SK-N-SH (cell line): ENCODE measurements around the gene INPP5A. TPM values are rescaled to one million over a fixed set of nuclear protein-coding genes. Genes with fewer than 3 reads are reported as not detected.

ENCODE experiments used
- CTCF ChIA-PET: fragments of 300-600, 350-600 bp; formaldehyde crosslinking; extraction: SDS; loops from one replicate; lab custom pipeline; 2021; lab: Yijun Ruan, JAX
- POLR2A ChIA-PET: fragments of 350-600 bp; sonication (Branson Sonifier 250); formaldehyde crosslinking; extraction: SDS; loops from one replicate; lab custom pipeline; 2020; ENCODE audit warnings: antibody characterized with exemption, inconsistent platforms; lab: Yijun Ruan, JAX
- DNase-seq: peaks from one replicate; pipeline ENCODE4 v3.0.0; 2012
- H2AFZ ChIP-seq: fragments of 200-600 bp; sonication (generic); 2 replicates; pipeline ENCODE4 v1.8.1; 2016; ENCODE audit warnings: antibody characterized with exemption, mild to moderate bottlenecking, low read depth
- H3F3A ChIP-seq: fragments of 200-600 bp; sonication (generic); replicated peaks from 2 replicates; pipeline ENCODE3; 2016; ENCODE audit warnings: antibody characterized with exemption, mild to moderate bottlenecking; ENCODE audit not compliant: insufficient read depth
- H3K27ac ChIP-seq, 2 experiments: fragments of 200-500 bp in 1 of 2; fragments of 200-600 bp in 1 of 2; sonication (Bioruptor generic) in 1 of 2; sonication (generic), shearing (Covaris generic) in 1 of 2; 2 replicates each; pipeline versions ENCODE4 v1.5.1 to v1.6.1; 2014 to 2016; ENCODE audit warnings: low read depth in 2 of 2, inconsistent platforms in 1 of 2, low read length in 1 of 2, mild to moderate bottlenecking in 1 of 2, mixed read lengths in 1 of 2
- H3K27me3 ChIP-seq: fragments of 200-600 bp; sonication (generic), shearing (Covaris generic); 2 replicates; pipeline ENCODE4 v1.6.1; 2016; ENCODE audit warnings: mixed run types; ENCODE audit not compliant: insufficient read depth
- H3K36me3 ChIP-seq, 2 experiments: fragments of 200-500 bp in 1 of 2; fragments of 200-600 bp in 1 of 2; sonication (Bioruptor generic) in 1 of 2; sonication (generic) in 1 of 2; replicated peaks in 1 of 2; 2 replicates each; pipeline versions ENCODE3 to v1.5.1; 2014 to 2016; ENCODE audit warnings: low read length in 1 of 2, mild to moderate bottlenecking in 1 of 2; ENCODE audit not compliant: insufficient read depth in 2 of 2, control insufficient read depth in 1 of 2
- H3K4me1 ChIP-seq, 2 experiments: fragments of 200-500 bp in 1 of 2; fragments of 200-600 bp in 1 of 2; sonication (Bioruptor generic) in 1 of 2; sonication (generic), shearing (Covaris generic) in 1 of 2; 2 replicates each; pipeline versions ENCODE4 v1.5.1 to v1.6.1; 2014 to 2016; ENCODE audit warnings: low read depth in 1 of 2, low read length in 1 of 2, mixed run types in 1 of 2; ENCODE audit not compliant: insufficient read depth in 2 of 2, control insufficient read depth in 1 of 2
- H3K4me2 ChIP-seq: fragments of 200-600 bp; sonication (generic), shearing (Covaris generic); 2 replicates; pipeline ENCODE4 v1.6.1; 2017; ENCODE audit warnings: mixed run types
- H3K4me3 ChIP-seq, 2 experiments: fragments of 200-500 bp in 1 of 2; fragments of 200-600 bp in 1 of 2; sonication (Bioruptor generic) in 1 of 2; sonication (generic), shearing (Covaris generic) in 1 of 2; 2 replicates each; pipeline versions ENCODE4 v1.5.1 to v1.8.1; 2014 to 2016; ENCODE audit warnings: low read depth in 2 of 2, inconsistent platforms in 1 of 2, low read length in 1 of 2, mild to moderate bottlenecking in 1 of 2, mixed read lengths in 1 of 2, moderate library complexity in 1 of 2
- H3K79me2 ChIP-seq: fragments of 200-600 bp; sonication (generic); 2 replicates; pipeline ENCODE4 v1.8.1; 2017; ENCODE audit warnings: mild to moderate bottlenecking; ENCODE audit not compliant: insufficient read depth
- H3K9ac ChIP-seq: fragments of 200-600 bp; sonication (generic); 2 replicates; pipeline ENCODE4 v1.6.1; 2017; ENCODE audit warnings: mixed run types
- H3K9me2 ChIP-seq: fragments of 200-600 bp; sonication (generic); 2 replicates; pipeline ENCODE4 v1.6.1; 2017; ENCODE audit warnings: mixed run types
- H3K9me3 ChIP-seq: fragments of 200-600 bp; sonication (generic); 2 replicates; pipeline ENCODE4 v1.6.1; 2017; ENCODE audit warnings: mixed run types, mild to moderate bottlenecking, moderate library complexity
- H4K20me1 ChIP-seq: fragments of 200-600 bp; sonication (generic); 2 replicates; pipeline ENCODE4 v1.6.1; 2017; ENCODE audit warnings: mild to moderate bottlenecking, mixed run types; ENCODE audit not compliant: insufficient read depth
- ELF1 ChIP-seq: IDR thresholded peaks from 2 replicates; pipeline ENCODE4 v1.4.0; 2012
- FOXJ3 ChIP-seq: sonication (generic); formaldehyde crosslinking; IDR thresholded peaks from 2 replicates; pipeline ENCODE4 v1.5.1; 2020; ENCODE audit warnings: mild to moderate bottlenecking, missing genetic modification reagents
- MAX ChIP-seq: IDR thresholded peaks from 2 replicates; pipeline ENCODE4 v1.4.0; 2012; ENCODE audit warnings: low read depth
- MEF2A ChIP-seq: IDR thresholded peaks from 2 replicates; pipeline ENCODE4 v1.4.0; 2012; ENCODE audit warnings: low read depth, borderline replicate concordance
- RAD21 ChIP-seq: IDR thresholded peaks from 2 replicates; pipeline ENCODE4 v1.6.1; 2012; ENCODE audit warnings: mild to moderate bottlenecking, low read length
- RCOR1 ChIP-seq: fragments of 150-350 bp; IDR thresholded peaks from 2 replicates; pipeline ENCODE4 v1.6.1; 2017; ENCODE audit warnings: antibody characterized with exemption, low read length
- REST ChIP-seq: IDR thresholded peaks from 2 replicates; pipeline ENCODE4 v1.6.1; 2012; ENCODE audit warnings: mild to moderate bottlenecking, low read depth, low read length, moderate library complexity
- TAF1 ChIP-seq: IDR thresholded peaks from 2 replicates; pipeline ENCODE4 v1.6.1; 2012; ENCODE audit warnings: low read depth, mild to moderate bottlenecking, low read length, moderate library complexity, borderline replicate concordance
- TCF12 ChIP-seq: IDR thresholded peaks from 2 replicates; pipeline ENCODE4 v1.4.0; 2012
- TEAD4 ChIP-seq: IDR thresholded peaks from 2 replicates; pipeline ENCODE4 v1.4.0; 2012; ENCODE audit warnings: mild to moderate bottlenecking, borderline replicate concordance; ENCODE audit not compliant: insufficient read depth
- ZBTB33 ChIP-seq: IDR thresholded peaks from 2 replicates; pipeline ENCODE4 v1.4.0; 2012; ENCODE audit warnings: low read depth, borderline replicate concordance
- WGBS: methylation state at CpG from one replicate; pipeline ENCODE4 v1.1.6; 2017; ENCODE audit warnings: low lambda C conversion rate; 5-methylcytosine and 5-hydroxymethylcytosine counted together
- polyA plus RNA-seq, 3 experiments: library from polyadenylated mRNA; depleted of rRNA; stranded (reverse); fragments of >200 nt; gene quantifications; 2 replicates each; pipeline ENCODE4 v1.2.3, GENCODE V29; 2012
- TF ChIP-seq, protein P1 (sequence below): fragments of 150-350 bp; IDR thresholded peaks from 2 replicates; pipeline ENCODE4 v1.6.1; 2017; ENCODE audit warnings: antibody characterized with exemption, low read length, low read depth, borderline replicate concordance
- TF ChIP-seq, protein P2 (sequence below): IDR thresholded peaks from 2 replicates; pipeline ENCODE4 v1.4.0; 2012; ENCODE audit warnings: low read depth, borderline replicate concordance
- TF ChIP-seq, protein P3 (sequence below): fragments of 150-350 bp; IDR thresholded peaks from 2 replicates; pipeline ENCODE4 v1.6.1; 2016; ENCODE audit warnings: mild to moderate bottlenecking, low read depth, low read length

Gene INPP5A
- polyA plus RNA-seq, 1 of the 3 experiments (the other 2 are of a cell fraction): 12.0 TPM

DNA sequence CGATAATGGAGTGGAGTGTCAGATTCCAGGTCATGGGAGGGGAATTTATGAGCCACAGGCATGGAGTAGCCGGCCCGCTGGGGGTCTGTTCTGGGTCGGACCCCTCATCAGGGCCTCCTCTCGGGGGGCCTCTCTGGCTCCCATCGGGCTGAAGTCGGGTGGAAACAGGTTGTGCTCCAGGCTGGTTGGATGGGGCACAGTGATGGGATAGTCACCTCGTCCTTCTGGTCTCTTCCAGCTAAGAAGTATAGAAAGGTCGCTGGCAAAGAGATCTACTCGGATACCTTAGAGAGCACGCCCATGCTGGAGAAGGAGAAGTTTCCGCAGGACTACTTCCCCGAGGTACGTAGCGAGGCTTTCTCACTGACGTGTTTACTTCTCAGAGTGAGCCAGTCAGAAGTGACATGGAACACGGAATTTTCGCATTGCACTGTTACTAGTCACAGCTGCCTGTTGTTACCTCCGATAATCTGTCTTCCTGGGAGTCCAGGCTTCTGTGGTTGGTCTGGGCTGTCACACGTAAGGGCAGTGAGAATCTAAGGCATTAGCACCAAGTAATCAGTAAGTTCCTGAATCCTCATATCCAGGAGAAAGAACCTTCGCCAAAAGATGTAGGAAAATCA is 160.1 kb downstream of the INPP5A start (continued):
- TF ChIP-seq REST (no peak), TCF12 (no peak), RAD21 (no peak), FOXJ3 (CRISPR knock-in tag) (no peak)
- TF ChIP-seq, protein P1, sequence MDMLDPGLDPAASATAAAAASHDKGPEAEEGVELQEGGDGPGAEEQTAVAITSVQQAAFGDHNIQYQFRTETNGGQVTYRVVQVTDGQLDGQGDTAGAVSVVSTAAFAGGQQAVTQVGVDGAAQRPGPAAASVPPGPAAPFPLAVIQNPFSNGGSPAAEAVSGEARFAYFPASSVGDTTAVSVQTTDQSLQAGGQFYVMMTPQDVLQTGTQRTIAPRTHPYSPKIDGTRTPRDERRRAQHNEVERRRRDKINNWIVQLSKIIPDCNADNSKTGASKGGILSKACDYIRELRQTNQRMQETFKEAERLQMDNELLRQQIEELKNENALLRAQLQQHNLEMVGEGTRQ: no peak
- TF ChIP-seq, protein P2, sequence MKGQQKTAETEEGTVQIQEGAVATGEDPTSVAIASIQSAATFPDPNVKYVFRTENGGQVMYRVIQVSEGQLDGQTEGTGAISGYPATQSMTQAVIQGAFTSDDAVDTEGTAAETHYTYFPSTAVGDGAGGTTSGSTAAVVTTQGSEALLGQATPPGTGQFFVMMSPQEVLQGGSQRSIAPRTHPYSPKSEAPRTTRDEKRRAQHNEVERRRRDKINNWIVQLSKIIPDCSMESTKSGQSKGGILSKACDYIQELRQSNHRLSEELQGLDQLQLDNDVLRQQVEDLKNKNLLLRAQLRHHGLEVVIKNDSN: no peak
- TF ChIP-seq, all 33 proteins: peak for 0

- 79% methylated on average over 12 of the region's 24 CpGs for WGBS
- Histone ChIP-seq H3K79me2 (no peaks in the 10 kb centered on the region), H3K4me2 (no peak overlapping the region), H3K27ac (no peak overlapping the region), H2AFZ (no peak overlapping the region), H3K9me2 (no peaks in the 10 kb centered on the region), H3F3A (no peaks in the 10 kb centered on the region), H3K9ac (no peak overlapping the region), H3K27me3 (no peaks in the 10 kb centered on the region), H3K4me3 (no peak overlapping the region), H3K4me1 (peaks cover 0 to 2% of the 10 kb centered on the region in 2 experiments; a peak in 1 of 4 replicates), H3K36me3 (peaks cover 0 to 3% of the 10 kb centered on the region in 2 experiments), H3K9me3 (0 out of 2 replicates have a peak, but pooled peaks cover 3% of the 10 kb centered on the region), H4K20me1 (no peaks in the 10 kb centered on the region)
- CTCF ChIA-PET: no interaction called here
- no peak for DNase-seq
- TF ChIP-seq RCOR1 (no peak), FOXJ3 (CRISPR knock-in tag) (no peak), ELF1 (no peak), TEAD4 (no peak), RAD21 (no peak), MEF2A (no peak), TAF1 (no peak), MAX (no peak), TCF12 (no peak), ZBTB33 (no peak)
- TF ChIP-seq, protein P3, sequence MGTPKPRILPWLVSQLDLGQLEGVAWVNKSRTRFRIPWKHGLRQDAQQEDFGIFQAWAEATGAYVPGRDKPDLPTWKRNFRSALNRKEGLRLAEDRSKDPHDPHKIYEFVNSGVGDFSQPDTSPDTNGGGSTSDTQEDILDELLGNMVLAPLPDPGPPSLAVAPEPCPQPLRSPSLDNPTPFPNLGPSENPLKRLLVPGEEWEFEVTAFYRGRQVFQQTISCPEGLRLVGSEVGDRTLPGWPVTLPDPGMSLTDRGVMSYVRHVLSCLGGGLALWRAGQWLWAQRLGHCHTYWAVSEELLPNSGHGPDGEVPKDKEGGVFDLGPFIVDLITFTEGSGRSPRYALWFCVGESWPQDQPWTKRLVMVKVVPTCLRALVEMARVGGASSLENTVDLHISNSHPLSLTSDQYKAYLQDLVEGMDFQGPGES: no peak
- POLR2A ChIA-PET: no interaction called here
Measured at GRCh38 chr10:132698211-132698751, 160.7 kb downstream of the INPP5A start.
